Umbilical cord (tissue), 2 donors: ENCODE data around the gene TEX22. TPM values are rescaled to one million over a fixed set of nuclear protein-coding genes. Genes with fewer than 3 reads are reported as not detected.

Experiments used
- DNase-seq: peaks from one replicate; pipeline ENCODE4 v3.0.0-alpha.2; 2015; ENCODE audit warnings: low spot score
- total RNA-seq: library from RNA; depleted of rRNA; stranded (reverse); fragments of >200 nt; gene quantifications from one replicate; pipeline ENCODE4 v1.2.3, GENCODE V29; 2014; ENCODE audit warnings: low replicate concordance; ENCODE audit not compliant: insufficient read depth

TEX22 gene
- total RNA-seq, 1 donor from 2014 or later, result not detected

- no peak for DNase-seq
Observed at GRCh38 chr14:105455766-105456660, 57.7 kb downstream of the TEX22 start.

DNA sequence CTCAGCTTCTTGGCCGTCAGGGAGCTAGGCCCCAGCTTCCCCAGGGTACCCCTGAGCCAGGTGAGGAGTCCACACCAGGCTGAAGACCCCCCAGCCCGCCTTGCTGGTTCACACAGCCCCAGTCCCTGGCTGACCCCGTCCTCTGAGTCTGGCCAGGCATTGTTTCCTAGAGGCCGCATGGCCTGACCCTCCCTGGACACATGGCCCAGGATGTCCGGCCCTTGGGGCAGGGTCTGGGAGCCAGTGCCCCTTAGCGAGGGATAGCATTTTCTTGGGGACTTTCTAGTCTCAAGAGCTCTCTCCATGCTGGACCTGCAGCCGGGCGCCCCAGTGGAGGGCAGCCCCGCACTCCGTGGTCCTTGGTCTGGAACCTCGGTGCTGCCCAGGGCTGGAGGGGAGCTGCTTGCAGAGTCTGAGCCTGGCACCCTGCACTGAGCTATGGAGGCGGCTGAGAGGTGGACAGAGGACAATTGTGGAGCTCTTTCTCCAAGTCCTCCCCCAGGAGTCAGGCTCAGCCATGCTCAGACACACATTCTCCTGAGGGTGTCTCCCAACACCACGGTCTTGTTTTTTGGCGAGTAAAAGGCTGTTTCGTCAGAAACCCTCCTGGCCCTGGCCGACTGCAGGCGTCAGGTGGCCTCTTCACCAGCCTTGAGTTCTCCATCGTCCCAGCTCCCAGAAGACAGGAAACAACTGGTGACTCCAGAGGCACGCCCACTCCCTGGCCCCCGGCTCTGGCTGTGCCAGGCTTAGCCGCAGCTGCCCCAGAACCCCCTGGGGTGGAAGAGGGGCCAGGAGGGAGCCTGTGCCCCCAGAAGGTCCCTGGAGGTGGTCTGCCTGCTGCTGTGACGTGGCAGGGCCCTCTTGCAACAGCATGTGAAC lies 58.6 kb downstream of the TEX22 start:
- no peak for DNase-seq

DNA sequence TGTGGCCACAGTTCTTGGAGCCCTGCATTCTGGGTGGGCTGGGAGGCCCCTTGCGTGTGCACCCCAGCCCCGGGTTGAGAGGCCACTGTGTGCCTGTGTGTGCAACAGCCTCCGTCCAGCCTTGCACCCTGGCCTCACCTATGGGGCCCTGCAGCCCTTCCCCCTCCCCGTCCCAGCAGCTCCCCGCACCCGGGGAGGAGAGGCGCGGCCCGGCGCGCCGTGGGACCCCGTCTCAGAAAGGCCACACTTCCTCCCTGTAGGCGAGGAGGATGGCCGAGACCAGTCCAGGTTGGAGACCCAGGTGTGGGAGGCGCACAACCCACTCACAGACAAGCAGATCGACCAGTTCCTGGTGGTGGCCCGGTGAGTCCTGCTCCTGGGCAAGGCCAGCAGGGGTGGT lies 59.7 kb downstream of the TEX22 start:
- no peak for DNase-seq

- no peak for DNase-seq
Observed at GRCh38 chr14:105458571-105458970, 60.2 kb downstream of the TEX22 start.

- DNase-seq, result no peak
Observed at GRCh38 chr14:105460116-105460515, 61.8 kb downstream of the TEX22 start.

- no peak for DNase-seq
Observed at GRCh38 chr14:105460616-105461015, 62.3 kb downstream of the TEX22 start.

- DNase-seq, result no peak
Observed at GRCh38 chr14:105461903-105462302, 63.6 kb downstream of the TEX22 start.

Other genes starting within 250 kb of the TEX22 start
- gene JAG2, start 229.8 kb upstream of the TEX22 start, total RNA-seq, result 7.0 TPM
- 15.9 TPM for gene NUDT14, start 217.2 kb upstream of the TEX22 start, total RNA-seq
- 33.0 TPM for gene BTBD6, start 150.0 kb upstream of the TEX22 start, total RNA-seq
- 41.9 TPM for gene BRF1, start 97.5 kb upstream of the TEX22 start, total RNA-seq
- 17.8 TPM for gene PACS2, start 83.8 kb upstream of the TEX22 start, total RNA-seq
- 30.3 TPM for gene MTA1, start 21.3 kb downstream of the TEX22 start, total RNA-seq
- 62.4 TPM for gene CRIP2, start 76.3 kb downstream of the TEX22 start, total RNA-seq
- gene CRIP1, start 88.3 kb downstream of the TEX22 start, total RNA-seq, result 24.1 TPM
- 15.4 TPM for gene TEDC1, start 92.7 kb downstream of the TEX22 start, total RNA-seq
- gene TMEM121, start 128.0 kb downstream of the TEX22 start, total RNA-seq, result 6.0 TPM